GM19463 (cell line): Measurements from ENCODE around the gene PXK.
"Not testable (repeated sequence)": the region's sequence is repeated elsewhere in the genome, so short reads cannot be mapped to it uniquely, and the experiment has no call there.

Experiments
- ATAC-seq: cut with Tn5 transposase; IDR thresholded peaks from one replicate; pipeline ENCODE4 v1.9.1; 2021; ENCODE audit warnings: mild to moderate bottlenecking, moderate library complexity; ENCODE audit not compliant: unreplicated experiment

Gene PXK

DNA sequence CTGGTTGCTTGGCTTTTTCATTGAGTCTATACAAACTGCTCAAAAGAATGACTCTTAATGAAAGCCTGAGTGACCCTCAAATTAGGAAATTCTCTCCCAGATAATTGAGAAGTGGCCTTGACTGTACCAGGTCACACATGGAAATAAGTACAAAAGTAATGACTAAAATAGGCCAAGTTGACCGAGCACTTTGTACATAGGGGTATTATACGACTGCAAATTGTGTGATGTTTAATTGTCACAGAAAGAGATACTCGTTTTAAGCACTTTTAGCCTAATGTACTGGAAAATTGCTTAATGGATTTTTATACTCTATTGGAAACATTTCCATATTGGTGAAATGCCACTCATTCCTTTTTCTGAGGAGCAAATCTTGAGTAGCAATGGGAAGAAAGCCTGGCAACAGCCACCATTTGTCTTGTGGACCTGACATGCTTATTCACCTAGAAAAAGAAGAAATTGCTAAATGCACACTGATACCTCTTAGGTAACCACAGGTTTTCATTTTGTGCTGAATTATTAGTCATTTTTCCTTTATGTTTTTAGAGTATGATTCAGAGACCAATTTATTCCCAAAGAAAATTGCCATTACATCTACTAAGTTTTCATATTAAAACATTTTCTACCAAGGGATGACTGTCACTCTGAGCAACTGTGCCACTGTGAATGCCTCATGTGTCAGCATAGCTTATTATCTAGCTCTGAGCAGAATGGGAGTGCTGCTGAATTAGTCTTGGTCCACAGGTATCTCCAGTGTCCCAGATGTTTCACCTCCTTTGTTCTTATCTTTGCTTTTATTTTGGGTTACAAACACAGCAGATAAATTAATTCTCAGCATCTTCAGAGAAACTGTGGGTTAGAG is 8.9 kb upstream of the PXK start:
- ATAC-seq, result no peak

- ATAC-seq, result no peak
Measured at GRCh38 chr3:58324391-58325390, 8.0 kb upstream of the PXK start.

- ATAC-seq, result no peak
Measured at GRCh38 chr3:58325525-58325992, 7.1 kb upstream of the PXK start.

- ATAC-seq, result no peak
Measured at GRCh38 chr3:58326267-58326900, 6.3 kb upstream of the PXK start.

- no peak for ATAC-seq
Measured at GRCh38 chr3:58329150-58329921, 3.4 kb upstream of the PXK start.

DNA sequence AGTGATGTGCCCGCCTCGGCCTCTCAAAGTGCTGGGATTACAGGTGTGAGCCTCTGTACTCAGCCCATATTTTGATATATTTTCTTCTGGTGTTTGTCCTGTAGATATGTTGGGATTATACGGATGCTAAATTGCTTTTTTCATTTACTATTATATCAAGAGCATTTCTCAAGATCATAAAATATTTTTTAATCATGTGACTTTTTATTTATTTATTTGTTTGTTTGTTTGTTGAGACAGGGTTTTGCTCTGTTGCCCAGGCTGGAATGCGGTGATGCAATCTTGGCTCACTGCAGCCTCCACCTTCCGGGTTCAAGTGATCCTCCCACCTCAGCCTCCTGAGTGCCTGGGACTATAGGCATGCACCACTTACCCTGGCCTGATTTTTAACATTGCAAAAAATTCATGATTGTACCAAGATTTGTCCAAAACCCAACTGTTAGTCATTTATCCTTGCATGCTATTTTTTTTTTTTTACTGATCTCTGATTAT is 2.7 kb upstream of the PXK start:
- no peak for ATAC-seq

DNA sequence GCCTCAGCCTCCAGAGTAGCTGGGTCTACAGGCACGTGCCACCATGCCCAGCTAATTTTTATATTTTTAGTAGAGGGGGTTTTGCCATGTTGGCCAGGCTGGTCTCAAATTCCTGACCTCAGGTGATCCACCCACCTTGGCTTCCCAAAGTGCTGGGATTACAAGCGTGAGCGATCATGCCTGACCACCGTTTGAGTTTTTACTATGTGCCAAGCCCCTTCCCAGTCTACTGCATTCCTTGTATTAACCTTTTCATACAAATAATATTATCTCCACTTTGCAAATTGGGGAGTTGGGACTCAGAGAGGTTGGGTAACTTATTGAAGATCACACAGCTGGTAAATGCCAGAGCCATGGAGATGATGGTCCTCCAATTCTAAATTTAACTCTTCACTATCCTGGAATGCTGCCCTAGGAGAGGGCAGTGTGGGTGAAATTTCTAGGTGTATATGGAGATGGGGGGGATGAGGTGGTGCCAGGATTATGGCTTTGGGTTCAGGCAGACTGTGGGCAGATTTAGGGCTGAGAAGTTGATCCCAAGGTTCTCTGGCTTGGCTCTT is 1.0 kb upstream of the PXK start:
- no peak for ATAC-seq

- peak; percentile 31 for ATAC-seq
Measured at GRCh38 chr3:58333206-58334012, 717 bp downstream of the PXK start.

DNA sequence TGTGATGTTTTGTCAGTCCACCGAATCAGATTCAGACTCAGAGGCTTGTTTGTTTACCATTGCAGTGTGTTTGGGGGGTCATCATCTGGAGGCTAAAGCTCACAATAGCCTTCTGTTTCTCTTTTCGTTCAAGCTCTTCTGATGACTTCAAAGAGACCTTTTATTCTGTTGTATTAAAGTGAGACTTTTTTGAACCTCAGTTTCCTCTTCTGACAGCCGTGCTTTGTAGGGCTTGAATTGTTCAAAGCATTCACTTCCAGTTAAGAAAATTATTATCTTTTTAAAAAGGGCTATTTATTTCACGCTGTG is 1.3 kb downstream of the PXK start:
- no peak for ATAC-seq

DNA sequence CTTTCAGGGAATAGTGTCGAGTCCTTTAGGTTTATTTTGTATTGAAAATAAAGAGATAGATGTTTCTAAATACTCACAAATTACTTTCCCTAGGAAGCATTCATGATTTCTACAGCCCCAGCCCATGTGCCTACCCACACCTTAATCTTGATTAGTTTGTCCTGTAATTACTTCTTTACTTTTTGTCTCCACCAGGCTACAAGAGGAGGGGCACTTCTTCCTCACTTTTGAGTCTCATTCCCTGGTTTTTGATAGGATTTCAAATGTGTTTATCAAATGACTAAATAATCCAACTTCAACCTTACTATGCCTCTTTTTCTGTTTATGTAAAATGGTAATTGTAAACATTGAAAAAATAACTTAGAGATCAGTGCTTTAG is 1.8 kb downstream of the PXK start:
- ATAC-seq, result no peak

- ATAC-seq, result no peak
Measured at GRCh38 chr3:58335652-58335947, 2.9 kb downstream of the PXK start.

DNA sequence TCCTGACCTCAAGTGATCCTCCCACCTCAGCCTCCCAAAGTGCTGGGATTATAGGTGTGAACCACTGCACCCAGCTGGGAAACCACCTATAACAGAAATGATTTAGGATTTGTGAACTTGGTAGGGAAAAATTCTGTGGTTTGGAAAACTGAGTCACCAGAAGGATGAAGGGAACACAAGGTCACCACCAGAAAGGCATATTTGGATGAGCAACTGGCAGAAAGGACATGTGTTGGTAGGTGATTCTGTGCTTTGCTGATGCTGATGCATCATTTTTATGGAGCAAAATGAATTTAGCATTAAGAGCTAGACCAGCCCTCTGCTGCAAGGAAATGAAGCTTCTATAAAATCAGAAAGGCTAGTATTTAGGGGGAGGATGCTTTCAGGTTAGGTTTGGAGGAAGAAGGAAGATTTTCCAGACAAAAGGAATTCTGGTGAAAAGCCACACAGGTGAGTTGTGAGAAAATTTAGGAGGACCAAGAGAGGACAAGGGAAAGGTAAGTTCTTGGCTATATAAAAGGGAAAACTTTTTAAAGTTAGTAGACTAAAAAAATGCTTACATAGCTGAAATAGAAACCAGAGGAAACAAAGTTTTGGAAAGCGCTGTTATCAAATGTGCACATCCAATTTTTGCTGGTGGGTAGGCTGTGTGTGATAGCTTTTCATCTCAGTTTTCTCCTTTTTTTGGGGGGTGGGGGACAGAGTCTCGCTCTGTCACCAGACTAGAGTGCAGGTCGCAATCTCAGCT is 3.6 kb downstream of the PXK start:
- no peak for ATAC-seq

- ATAC-seq, result no peak
Measured at GRCh38 chr3:58337190-58337589, 4.5 kb downstream of the PXK start.

DNA sequence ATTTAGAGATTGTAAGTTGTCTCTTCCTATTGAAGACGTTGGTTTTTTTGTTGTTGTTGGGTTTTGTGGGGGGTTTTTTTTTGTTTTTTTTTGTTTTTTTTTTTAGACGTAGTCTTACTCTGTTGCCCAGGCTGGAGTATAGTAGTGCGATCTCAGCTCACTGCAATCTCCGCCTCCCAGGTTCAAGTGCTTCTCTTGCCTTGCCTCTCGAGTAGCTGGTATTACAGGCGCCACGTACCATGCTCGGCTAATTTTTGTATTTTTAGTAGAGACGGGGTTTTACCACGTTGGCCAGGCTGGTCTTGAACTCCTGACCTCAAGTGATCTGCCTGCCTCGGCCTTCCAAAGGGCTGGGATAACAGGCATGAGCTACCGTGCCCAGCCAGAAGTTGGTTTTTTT is 6.5 kb downstream of the PXK start:
- ATAC-seq, result not testable (repeated sequence)

DNA sequence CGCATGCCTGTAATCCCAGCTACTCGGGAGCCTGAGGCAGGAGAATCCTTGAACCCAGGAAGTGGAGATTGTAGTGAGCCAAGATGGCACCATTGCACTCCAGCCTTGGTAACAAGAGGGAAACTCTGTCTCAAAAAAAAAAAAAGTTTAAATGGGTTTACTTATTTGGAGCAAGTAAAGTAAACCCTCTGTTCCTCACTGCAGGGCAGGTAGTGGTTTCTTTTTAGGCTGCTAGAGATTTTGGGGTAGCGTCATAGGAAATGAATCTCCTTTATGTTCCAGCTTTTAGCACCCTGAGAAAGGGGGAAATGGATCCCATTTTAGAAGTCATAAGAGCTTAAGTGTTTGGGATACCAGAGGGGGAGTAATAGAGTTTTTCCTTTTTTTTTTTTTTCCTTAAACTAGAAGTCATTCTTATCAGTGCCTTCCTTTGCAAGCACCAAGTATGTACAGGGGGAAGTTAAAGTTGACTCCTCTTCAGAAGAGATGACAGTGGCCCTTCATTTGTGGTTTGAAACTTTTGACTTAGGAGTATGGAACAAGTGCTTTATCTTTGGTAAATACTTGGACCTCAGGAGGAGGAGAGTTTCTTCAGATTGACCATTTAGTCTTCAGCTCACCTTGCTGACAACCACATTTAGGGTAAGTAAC is 8.0 kb downstream of the PXK start:
- ATAC-seq, result no peak

- ATAC-seq, result no peak
Measured at GRCh38 chr3:58341376-58341775, 8.7 kb downstream of the PXK start.

GRCh38 chr3:58342676-58343075 is 10.0 kb downstream of the PXK start:
- ATAC-seq, result no peak

- no peak for ATAC-seq
Measured at GRCh38 chr3:58345457-58345856, 12.8 kb downstream of the PXK start.
